ENCODE measurements around the gene ADAM12. TPM values are rescaled to one million over a fixed set of nuclear protein-coding genes. Genes with fewer than 3 reads are reported as not detected.
"Not testable (repeated sequence)": the region's sequence is repeated elsewhere in the genome, so short reads cannot be mapped to it uniquely, and the experiment has no call there.

ADAM12 gene
- total RNA-seq, 1 donor = under 0.01 TPM

GRCh38 chr10:126405239-126405775 lies 17.0 kb upstream of the ADAM12 start:
- no peak for DNase-seq (ENCODE audit: low read depth in 2 of 3, low spot score in 2 of 3)

DNA sequence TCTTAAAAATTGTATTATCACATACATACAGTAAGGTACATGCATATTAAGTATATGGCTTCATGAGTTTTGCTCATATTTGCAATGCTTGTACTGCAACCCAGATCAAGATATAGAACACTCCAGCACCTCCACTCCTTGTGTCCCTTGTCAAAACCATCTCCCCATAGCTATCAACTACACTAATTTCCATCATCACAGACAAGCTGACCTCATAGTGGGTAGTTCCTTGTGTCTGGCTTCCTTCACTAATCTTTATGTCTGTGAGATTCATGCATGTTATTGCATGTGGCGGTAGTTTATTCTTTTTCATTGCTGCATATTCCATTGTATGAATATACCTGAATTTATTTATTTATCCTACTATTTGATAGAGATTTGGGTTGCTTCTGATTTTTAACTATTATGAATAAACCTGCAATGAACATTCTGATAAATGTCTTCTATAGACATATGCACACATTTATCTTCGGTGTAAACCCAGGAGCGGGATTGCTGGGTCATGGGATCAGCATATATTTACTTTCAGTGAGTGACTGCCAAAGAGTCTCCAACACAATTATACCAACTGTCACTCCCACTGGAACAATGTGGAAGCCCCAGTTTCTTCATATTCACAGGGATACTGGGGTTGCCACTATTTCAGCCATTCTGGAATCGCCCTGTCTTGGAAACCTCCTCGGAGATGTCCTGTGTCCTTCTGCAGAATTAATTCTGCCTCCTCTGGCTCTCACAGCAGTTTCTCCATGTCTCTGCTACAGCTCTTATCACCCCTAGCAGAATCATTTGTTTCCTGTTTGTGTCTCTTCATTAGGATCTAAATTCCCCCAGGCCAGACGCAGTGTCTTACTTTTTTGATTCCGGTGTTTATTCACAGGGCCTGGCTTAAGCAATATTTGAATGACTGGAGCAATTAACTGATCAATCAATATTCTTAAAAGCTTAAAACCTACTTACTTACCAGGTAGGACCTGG lies 14.7 kb upstream of the ADAM12 start:
- DNase-seq (ENCODE audit: low read depth in 2 of 3, low spot score in 2 of 3) = peak in 1 of 3 donors; percentile 9

DNA sequence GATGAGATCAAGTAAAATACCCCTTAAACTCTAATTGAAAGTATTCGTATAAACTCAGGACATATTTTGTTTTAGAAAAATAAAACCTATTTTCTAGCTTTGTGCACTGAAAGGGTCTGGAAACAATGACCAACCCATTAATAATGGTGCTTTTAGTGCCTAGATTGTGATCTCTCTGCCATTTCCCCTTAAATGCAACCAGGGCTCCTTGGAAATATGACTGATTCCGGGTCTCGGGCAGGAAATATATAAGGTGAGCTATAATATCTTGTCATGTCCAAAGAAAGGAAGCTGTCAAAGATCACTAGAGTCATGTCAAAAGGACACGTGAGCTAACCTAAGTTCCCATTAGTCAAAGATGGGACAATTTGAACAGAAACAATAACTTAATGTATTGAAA lies 12.4 kb upstream of the ADAM12 start:
- no peak for DNase-seq (ENCODE audit: low read depth in 2 of 3, low spot score in 2 of 3)

- DNase-seq (ENCODE audit: low read depth in 2 of 3, low spot score in 2 of 3) = no peak
These were observed 10.6 kb upstream of the ADAM12 start for GRCh38 chr10:126398924-126399323.

DNA sequence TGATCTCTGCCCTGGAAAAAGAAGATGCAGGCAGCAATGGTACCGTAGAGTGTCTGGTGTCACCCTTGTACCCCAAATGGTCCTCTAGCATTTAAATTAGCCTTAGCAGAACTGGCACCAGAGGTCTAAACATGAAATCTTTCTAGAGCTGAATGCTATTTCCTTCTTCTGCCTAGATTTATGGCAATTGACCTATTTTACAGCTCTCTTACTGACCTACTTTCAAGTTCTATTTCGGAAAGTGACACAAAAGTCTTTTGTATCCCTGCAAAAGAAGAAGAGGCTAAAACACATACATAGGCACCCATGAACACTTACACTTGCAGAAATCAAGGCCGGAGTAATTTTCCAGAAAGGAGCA lies 10.1 kb upstream of the ADAM12 start:
- no peak for DNase-seq (ENCODE audit: low read depth in 2 of 3, low spot score in 2 of 3)

DNA sequence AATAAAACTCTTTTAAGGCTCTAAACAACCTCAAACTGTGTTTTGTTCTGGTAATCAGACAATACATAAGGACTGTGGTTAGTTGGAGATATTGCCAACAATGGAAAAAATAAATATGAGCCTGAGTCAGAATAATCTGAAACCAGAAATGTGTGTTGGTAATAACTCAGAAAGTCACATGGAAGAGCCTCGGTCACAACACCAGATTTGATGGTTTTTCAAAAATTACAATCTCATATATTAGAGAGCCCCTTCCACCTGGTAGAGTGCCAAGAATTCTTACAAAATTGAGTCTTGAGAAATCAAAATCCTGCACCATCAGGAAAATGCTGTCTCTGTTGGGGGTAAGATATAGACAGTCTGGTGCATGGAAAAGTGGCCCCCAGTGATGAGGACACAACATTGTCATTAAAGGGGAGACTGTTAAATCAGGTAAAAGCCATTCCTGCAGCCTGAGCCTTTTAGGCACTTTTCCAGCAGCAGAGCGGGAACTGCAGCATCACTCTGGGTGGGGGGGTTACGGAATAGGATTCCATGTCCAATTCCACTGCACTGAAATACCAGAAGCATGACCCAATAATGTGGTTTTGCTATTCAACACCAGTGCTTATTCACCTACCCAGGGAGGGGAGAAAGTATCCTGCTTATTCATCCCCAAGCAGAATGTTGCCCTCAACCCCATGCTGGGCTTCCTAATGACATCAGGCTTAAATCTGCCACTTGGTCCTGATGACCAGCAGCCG lies 9.5 kb upstream of the ADAM12 start:
- DNase-seq (ENCODE audit: low read depth in 2 of 3, low spot score in 2 of 3) = no peak

DNA sequence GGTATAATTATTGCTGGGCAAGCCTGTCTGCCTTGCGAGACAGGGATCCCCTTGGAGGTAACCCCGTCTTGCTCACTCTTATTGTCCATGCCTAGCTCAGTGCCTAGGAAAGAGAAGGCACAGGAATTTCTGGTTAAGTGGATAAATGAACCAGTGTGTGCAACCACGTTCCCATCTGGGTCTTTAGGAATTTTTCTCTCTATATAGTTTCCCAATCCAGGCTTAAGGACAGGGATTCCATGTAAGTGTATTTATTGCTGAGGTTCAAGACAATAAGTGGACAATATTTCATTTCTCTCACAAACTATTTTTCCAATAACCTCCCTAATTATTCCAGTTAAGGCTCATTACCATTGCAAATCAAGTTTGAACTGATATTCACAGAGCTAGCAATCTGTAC lies 8.9 kb upstream of the ADAM12 start:
- DNase-seq (ENCODE audit: low read depth in 2 of 3, low spot score in 2 of 3) = no peak

- no peak for DNase-seq (ENCODE audit: low read depth in 2 of 3, low spot score in 2 of 3)
These were observed 6.7 kb upstream of the ADAM12 start for GRCh38 chr10:126394948-126395347.

GRCh38 chr10:126393076-126393475 lies 4.8 kb upstream of the ADAM12 start:
- no peak for DNase-seq (ENCODE audit: low read depth in 2 of 3, low spot score in 2 of 3)

- DNase-seq (ENCODE audit: low read depth in 2 of 3, low spot score in 2 of 3) = no peak
These were observed 4.2 kb upstream of the ADAM12 start for GRCh38 chr10:126392469-126392868.

DNA sequence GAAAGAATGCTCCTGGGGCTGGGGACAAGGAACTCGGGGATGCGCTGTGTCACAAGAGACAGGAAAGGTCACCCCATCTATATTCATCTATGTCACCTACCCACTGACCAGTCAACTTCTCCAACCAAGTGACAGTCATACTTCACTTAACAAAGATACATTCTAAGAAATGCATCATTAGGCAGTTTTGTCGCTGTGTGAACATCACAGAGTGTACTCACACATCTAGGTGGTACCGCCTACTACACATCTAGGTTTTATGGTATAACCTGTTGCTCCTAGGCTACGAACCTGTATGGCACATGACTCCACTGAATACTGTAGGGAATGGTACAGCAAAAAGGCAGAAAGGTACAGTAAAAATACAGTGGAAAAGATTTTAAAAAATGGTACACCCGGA lies 3.8 kb upstream of the ADAM12 start:
- no peak for DNase-seq (ENCODE audit: low read depth in 2 of 3, low spot score in 2 of 3)

DNA sequence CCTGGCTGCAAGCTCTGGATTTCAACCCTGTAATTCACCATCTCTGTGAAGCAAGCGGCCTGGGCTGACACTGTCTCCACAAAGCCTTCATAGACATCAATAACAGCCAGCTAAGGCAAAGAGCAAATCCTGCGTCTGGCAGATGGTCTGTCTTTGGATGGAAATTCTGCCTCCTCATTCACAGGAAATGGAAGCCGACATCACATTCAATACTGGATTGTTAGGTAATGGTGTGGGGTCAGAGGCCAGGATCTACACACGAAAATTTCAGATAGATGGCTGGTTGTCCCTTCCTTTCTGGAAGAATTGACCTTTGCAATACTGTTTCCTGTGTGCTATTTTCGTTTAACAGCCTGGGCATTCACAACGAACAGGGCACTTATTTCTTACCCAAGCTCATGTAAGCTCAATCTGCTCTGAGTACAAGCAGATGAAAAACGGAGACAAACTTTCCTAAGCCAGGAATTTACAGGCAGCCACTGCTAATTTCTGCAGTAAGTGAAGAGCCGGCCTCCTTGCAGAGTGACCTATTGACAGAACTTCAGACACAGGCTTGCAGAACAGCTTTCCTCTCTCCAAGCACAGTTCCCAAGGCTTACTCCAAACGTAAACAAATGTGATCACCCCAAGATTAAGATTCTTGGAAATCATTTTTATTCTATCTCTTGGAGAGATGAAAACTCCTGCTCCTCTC lies 3.1 kb upstream of the ADAM12 start:
- no peak for DNase-seq (ENCODE audit: low read depth in 2 of 3, low spot score in 2 of 3)

DNA sequence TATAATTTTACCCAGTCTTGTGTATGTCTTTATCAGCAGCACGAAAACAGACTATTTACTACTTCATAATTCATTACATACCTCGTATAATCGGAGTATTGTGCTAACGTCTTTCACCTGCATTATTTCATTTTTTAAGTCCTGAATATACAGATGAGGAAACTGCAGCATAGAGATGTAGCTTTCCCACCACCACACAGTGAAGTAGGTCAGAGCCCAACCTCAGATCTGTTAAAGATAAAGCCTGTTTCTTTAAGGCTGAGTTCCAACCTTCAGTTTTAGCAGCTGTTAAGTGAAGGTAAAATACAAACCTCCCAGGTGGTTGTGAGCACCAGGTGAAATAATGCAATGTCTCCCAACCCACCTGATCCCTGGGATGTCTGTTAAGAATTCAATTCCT lies 2.0 kb upstream of the ADAM12 start:
- no peak for DNase-seq (ENCODE audit: low read depth in 2 of 3, low spot score in 2 of 3)

DNA sequence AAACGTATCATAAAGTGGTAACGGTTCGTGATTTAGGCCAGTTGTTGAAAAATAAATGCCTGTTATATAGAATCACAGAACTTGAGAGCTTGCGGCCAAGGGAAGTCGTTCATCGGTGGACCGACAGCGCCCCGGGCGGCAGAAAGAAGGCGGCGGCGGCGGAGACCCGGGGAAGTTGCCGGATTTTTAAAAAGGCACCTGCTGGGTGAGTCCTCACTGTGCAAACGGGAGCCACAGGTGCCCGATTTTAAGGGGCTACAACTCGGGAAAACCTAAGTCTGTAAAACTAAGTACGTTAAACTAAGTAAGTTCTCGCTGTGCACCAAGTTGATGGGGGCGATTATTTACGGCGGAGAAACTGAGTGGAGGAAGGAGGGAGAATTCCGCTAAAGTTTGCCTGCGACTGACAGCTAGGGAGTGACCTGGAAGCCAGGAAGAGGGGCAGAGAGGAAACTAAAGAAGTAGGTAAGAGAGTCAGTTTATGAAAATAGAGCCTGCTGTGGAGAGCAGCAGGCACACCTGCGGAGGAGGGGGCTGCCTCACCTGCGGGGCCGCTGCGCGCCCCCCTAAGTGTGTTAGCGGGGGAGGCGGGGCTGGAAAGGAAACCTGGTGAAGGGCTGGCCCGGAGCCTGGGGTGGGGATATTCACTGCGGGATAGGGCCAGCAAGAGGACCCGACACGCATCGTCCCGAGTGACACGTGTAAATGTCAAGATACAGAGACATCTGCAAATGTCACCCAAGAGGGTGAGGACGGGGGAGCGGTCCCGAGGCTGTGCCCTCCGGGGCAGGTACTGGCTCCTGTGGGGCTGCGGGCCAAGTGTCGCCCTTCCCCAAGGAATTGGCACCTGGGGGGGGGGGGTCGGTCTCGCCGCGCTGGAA lies 996 bp downstream of the ADAM12 start:
- DNase-seq (ENCODE audit: low read depth in 2 of 3, low spot score in 2 of 3) = peak in 2 of 3 donors; percentile 36 to 65

DNA sequence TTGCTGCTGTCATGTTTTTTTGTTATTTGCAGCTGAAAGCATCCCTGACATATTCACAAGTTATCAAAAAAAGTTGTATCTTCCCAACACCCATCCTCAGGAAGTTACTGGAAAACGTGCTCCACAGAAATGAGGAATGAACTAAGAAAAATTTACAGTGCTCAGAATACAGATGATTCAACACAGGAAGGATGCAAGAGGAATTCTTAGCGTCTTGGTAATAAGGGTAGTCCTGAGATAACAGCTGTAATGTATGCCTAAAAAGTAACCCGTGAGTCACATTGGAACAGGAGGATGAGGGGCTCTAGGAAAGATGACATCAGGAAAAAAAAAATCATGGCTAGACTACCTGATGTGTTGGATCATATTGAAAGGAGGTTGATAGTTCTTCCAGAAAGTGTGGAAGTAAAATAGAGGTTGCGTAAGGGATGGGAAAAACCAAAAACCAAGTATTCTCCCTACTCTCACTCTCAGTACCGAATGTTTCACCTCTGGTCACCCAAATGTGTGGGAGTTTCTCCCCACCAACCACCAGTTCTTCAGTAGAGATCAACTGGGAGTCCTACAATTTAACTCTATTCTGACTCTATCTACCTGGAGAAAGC lies 3.9 kb downstream of the ADAM12 start:
- DNase-seq (ENCODE audit: low read depth in 2 of 3, low spot score in 2 of 3) = no peak

- DNase-seq (ENCODE audit: low read depth in 2 of 3, low spot score in 2 of 3) = no peak
These were observed 7.8 kb downstream of the ADAM12 start for GRCh38 chr10:126380352-126381076.

DNA sequence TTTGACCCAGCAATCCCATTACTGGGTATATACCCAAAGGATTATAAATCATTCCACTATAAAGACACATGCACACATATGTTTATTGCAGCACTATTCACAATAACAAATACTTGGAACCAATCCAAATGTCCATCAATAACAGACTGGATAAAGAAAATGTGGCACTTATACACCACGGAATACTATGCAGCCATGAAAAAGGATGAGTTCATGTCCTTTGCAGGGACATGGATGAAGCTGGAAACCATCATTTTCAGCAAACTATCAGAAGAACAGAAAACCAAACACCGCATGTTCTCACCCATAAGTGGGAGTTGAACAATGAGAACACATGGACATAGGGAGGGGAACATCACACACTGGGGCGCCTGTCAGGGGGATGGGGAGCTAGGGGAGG lies 9.1 kb downstream of the ADAM12 start:
- not testable (repeated sequence) for DNase-seq (ENCODE audit: low read depth in 2 of 3, low spot score in 2 of 3)

DNA sequence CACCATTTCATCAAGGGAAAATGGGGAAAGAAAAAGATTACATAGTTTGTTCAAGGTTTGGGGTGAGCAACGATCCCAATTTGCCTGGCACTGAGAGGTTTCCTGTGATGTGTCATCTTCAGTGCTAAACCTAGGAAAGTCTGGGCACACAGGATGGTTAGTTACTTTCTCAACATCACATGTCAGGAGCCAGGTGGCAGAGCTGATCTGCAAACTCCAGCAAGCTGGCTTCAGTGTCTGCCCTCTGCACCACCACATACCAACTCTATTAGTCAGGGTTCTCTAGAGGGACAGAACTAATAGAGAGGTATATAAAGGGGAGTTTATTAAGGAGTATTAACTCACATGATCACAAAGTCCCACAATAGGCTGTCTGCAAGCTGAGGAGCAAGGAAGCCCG lies 11.3 kb downstream of the ADAM12 start:
- no peak for DNase-seq (ENCODE audit: low read depth in 2 of 3, low spot score in 2 of 3)
